HepG2 (cell line): Measurements from ENCODE around the gene MEI1. TPM values are rescaled to one million over a fixed set of nuclear protein-coding genes. Genes with fewer than 3 reads are reported as not detected.
A peak's percentile ranks its signal among the peaks of the same experiment; 100 is the strongest.

ENCODE experiments used
- ARID2 ChIP-seq: sonication (generic); formaldehyde crosslinking; IDR thresholded peaks from 2 replicates; pipeline ENCODE4 v1.8.1; 2022; ENCODE audit warnings: mild to moderate bottlenecking, missing genetic modification reagents, borderline replicate concordance
- CBX2 ChIP-seq, 2 experiments: fragments of 200-600 bp in 1 of 2; sonication (generic); formaldehyde crosslinking in 1 of 2; IDR thresholded peaks; 2 replicates each; pipeline versions ENCODE4 v1.7.0 to v1.8.1; 2018 to 2022; ENCODE audit warnings: low read depth in 2 of 2, low read length in 1 of 2, mild to moderate bottlenecking in 1 of 2, missing genetic modification reagents in 1 of 2
- CERS6 ChIP-seq: sonication (generic); formaldehyde crosslinking; IDR thresholded peaks from 2 replicates; pipeline ENCODE4 v1.5.0; 2020; ENCODE audit warnings: missing genetic modification reagents
- DMAP1 ChIP-seq: IDR thresholded peaks from 2 replicates; pipeline ENCODE4 v1.6.1; 2016
- MEIS2 ChIP-seq: sonication (generic); formaldehyde crosslinking; IDR thresholded peaks from 2 replicates; pipeline ENCODE4 v1.9.0; 2021; ENCODE audit warnings: mild to moderate bottlenecking, missing genetic modification reagents
- NBN ChIP-seq: fragments of 450-650 bp; conservative IDR thresholded peaks from 2 replicates; pipeline ENCODE4 v1.6.1; 2017
- NR2C2 ChIP-seq: sonication (generic); formaldehyde crosslinking; IDR thresholded peaks from 2 replicates; pipeline ENCODE4 v1.4.0; 2020; ENCODE audit warnings: missing genetic modification reagents, mild to moderate bottlenecking, moderate library complexity, borderline replicate concordance
- PHB2 ChIP-seq: fragments of 450-650 bp; IDR thresholded peaks from 2 replicates; pipeline ENCODE4 v1.6.1; 2018; ENCODE audit not compliant: partially characterized antibody
- POLR2A ChIP-seq, 2 experiments: IDR thresholded peaks; 2 replicates each; pipeline ENCODE4 v1.6.1; 2011; ENCODE audit warnings: low read depth in 2 of 2, low read length in 2 of 2, mild to moderate bottlenecking in 1 of 2, moderate library complexity in 1 of 2; ENCODE audit not compliant: insufficient read depth in 1 of 2
- SAFB2 ChIP-seq: sonication (generic); formaldehyde crosslinking; IDR thresholded peaks from 2 replicates; pipeline ENCODE4 v1.5.1; 2020; ENCODE audit warnings: missing genetic modification reagents, low read depth, mild to moderate bottlenecking, borderline replicate concordance
- SIN3B ChIP-seq: fragments of 150-350 bp; IDR thresholded peaks from 2 replicates; pipeline ENCODE4 v1.6.1; 2014; ENCODE audit warnings: low read length
- TGIF2 ChIP-seq: IDR thresholded peaks from 2 replicates; pipeline ENCODE4 v1.6.1; 2016; ENCODE audit warnings: control low read depth, missing compliant biosample characterization
- TOPORS ChIP-seq: sonication (generic); formaldehyde crosslinking; IDR thresholded peaks from 2 replicates; pipeline ENCODE4 v1.8.0; 2023; ENCODE audit warnings: mild to moderate bottlenecking, missing genetic modification reagents
- YY1 ChIP-seq: IDR thresholded peaks from 2 replicates; pipeline ENCODE4 v1.6.1; 2011; ENCODE audit warnings: low read length, low read depth, moderate library complexity, mild to moderate bottlenecking; ENCODE audit not compliant: insufficient read depth, insufficient replicate concordance
- ZNF44 ChIP-seq: sonication (generic); formaldehyde crosslinking; IDR thresholded peaks from 2 replicates; pipeline ENCODE4 v1.5.1; 2020; ENCODE audit warnings: mild to moderate bottlenecking, missing genetic modification reagents
- ZNF564 ChIP-seq: sonication (generic); formaldehyde crosslinking; IDR thresholded peaks from 2 replicates; pipeline ENCODE4 v1.8.1; 2023; ENCODE audit warnings: mild to moderate bottlenecking, missing genetic modification reagents
- ZNF766 ChIP-seq: sonication (generic); formaldehyde crosslinking; IDR thresholded peaks from 2 replicates; pipeline ENCODE4 v1.5.0; 2020; ENCODE audit warnings: missing genetic modification reagents, borderline replicate concordance
- ZSCAN9 ChIP-seq: IDR thresholded peaks from 2 replicates; pipeline ENCODE4 v1.6.1; 2016; ENCODE audit warnings: borderline replicate concordance
- polyA plus RNA-seq, 8 experiments: library from polyadenylated mRNA; depleted of rRNA in 3 of 8; stranded (reverse) in 7 of 8; unstranded in 1 of 8; fragments of >200 nt; fragmentation: Illumina TruSeq in 4 of 8; extraction: Trizol in 4 of 8; gene quantifications; 2 replicates each; pipeline versions ENCODE4 v1.2.1 to v1.2.3, GENCODE V29; 2011 to 2016; ENCODE audit warnings: low read depth in 4 of 8, missing spikeins in 1 of 8, mixed read lengths in 1 of 8; ENCODE audit not compliant: insufficient read depth in 1 of 8
- total RNA-seq, 5 experiments: library from RNA; depleted of rRNA; stranded (reverse); fragments of >200 nt; fragmentation: Illumina TruSeq; extraction: Trizol; gene quantifications; 2 replicates each; pipeline ENCODE4 v1.2.3, GENCODE V29; 2016; ENCODE audit warnings: low read depth in 1 of 5
- TF ChIP-seq, protein P1 (sequence below): sonication (generic); formaldehyde crosslinking; IDR thresholded peaks from 2 replicates; pipeline ENCODE4 v1.5.1; 2020; ENCODE audit warnings: mild to moderate bottlenecking, missing genetic modification reagents
- TF ChIP-seq, protein P2 (sequence below): sonication (generic); formaldehyde crosslinking; IDR thresholded peaks from 2 replicates; pipeline ENCODE4 v1.8.1; 2022; ENCODE audit warnings: low read depth, mild to moderate bottlenecking, missing genetic modification reagents
- TF ChIP-seq, protein P3 (sequence below): sonication (generic); formaldehyde crosslinking; IDR thresholded peaks from 2 replicates; pipeline ENCODE4 v1.4.0; 2020; ENCODE audit warnings: missing genetic modification reagents, mild to moderate bottlenecking, borderline replicate concordance

MEI1 gene
- total and polyA plus RNA-seq, 2 of the 13 experiments (the other 11 are each of a cell fraction or from before 2014, with no cell fraction given), result 0.75 to 1.9 TPM

- TF ChIP-seq, protein P1, sequence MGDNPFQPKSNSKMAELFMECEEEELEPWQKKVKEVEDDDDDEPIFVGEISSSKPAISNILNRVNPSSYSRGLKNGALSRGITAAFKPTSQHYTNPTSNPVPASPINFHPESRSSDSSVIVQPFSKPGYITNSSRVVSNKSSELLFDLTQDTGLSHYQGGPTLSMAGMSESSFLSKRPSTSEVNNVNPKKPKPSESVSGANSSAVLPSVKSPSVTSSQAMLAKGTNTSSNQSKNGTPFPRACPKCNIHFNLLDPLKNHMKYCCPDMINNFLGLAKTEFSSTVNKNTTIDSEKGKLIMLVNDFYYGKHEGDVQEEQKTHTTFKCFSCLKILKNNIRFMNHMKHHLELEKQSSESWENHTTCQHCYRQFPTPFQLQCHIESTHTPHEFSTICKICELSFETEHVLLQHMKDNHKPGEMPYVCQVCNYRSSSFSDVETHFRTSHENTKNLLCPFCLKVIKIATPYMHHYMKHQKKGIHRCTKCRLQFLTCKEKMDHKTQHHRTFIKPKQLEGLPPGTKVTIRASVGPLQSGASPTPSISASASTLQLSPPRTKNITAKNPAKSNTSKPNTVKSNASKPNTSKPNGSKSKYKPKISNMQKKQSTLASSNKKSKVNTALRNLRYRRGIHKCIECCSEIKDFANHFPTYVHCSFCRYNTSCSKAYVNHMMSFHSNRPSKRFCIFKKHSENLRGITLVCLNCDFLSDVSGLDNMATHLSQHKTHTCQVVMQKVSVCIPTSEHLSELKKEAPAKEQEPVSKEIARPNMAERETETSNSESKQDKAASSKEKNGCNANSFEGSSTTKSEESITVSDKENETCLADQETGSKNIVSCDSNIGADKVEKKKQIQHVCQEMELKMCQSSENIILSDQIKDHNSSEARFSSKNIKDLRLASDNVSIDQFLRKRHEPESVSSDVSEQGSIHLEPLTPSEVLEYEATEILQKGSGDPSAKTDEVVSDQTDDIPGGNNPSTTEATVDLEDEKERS (CRISPR knock-in tag), result no peak
- TF ChIP-seq, protein P2, sequence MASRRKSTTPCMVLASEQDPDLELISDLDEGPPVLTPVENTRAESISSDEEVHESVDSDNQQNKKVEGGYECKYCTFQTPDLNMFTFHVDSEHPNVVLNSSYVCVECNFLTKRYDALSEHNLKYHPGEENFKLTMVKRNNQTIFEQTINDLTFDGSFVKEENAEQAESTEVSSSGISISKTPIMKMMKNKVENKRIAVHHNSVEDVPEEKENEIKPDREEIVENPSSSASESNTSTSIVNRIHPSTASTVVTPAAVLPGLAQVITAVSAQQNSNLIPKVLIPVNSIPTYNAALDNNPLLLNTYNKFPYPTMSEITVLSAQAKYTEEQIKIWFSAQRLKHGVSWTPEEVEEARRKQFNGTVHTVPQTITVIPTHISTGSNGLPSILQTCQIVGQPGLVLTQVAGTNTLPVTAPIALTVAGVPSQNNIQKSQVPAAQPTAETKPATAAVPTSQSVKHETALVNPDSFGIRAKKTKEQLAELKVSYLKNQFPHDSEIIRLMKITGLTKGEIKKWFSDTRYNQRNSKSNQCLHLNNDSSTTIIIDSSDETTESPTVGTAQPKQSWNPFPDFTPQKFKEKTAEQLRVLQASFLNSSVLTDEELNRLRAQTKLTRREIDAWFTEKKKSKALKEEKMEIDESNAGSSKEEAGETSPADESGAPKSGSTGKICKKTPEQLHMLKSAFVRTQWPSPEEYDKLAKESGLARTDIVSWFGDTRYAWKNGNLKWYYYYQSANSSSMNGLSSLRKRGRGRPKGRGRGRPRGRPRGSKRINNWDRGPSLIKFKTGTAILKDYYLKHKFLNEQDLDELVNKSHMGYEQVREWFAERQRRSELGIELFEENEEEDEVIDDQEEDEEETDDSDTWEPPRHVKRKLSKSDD (CRISPR knock-in tag), result no peak
- no peak for TF ChIP-seq ARID2 (CRISPR knock-in tag)
- TF ChIP-seq TOPORS (CRISPR knock-in tag), result no peak
- TF ChIP-seq SIN3B, result no peak
- no peak for TF ChIP-seq CERS6
- 0 out of 2 replicates have a peak, but pooled peaks have one; percentile 35 for TF ChIP-seq ZNF766 (CRISPR knock-in tag)
- TF ChIP-seq ZSCAN9 (CRISPR knock-in tag), result no peak
- TF ChIP-seq NBN, result no peak
- no peak for TF ChIP-seq YY1
- 0 out of 4 replicates have a peak, but pooled peaks of 1 of the 2 experiments have one; percentile 21 for TF ChIP-seq POLR2A (IDR thresholded peaks at IDR 0.05; ENCODE audit: insufficient read depth in 1 of 2, low read depth in 2 of 2, low read length in 2 of 2)
- no peak for TF ChIP-seq MEIS2 (CRISPR knock-in tag)
- TF ChIP-seq CBX2 (IDR thresholded peaks at IDR 0.05; ENCODE audit: low read depth, low read length), result no peak
- TF ChIP-seq CBX2 (CRISPR knock-in tag; IDR thresholded peaks at IDR 0.05; ENCODE audit: low read depth), result no peak
- TF ChIP-seq SAFB2 (CRISPR knock-in tag), result no peak
- no peak for TF ChIP-seq ZNF564
- TF ChIP-seq, protein P3, sequence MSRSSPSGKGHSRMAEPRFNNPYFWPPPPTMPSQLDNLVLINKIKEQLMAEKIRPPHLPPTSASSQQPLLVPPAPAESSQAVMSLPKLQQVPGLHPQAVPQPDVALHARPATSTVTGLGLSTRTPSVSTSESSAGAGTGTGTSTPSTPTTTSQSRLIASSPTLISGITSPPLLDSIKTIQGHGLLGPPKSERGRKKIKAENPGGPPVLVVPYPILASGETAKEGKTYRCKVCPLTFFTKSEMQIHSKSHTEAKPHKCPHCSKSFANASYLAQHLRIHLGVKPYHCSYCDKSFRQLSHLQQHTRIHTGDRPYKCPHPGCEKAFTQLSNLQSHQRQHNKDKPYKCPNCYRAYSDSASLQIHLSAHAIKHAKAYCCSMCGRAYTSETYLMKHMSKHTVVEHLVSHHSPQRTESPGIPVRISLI (CRISPR knock-in tag), result no peak
- TF ChIP-seq NR2C2, result no peak
- no peak for TF ChIP-seq TGIF2 (CRISPR knock-in tag)
- TF ChIP-seq ZNF44 (CRISPR knock-in tag), result no peak
- no peak for TF ChIP-seq PHB2
- TF ChIP-seq DMAP1, result no peak
Measured at GRCh38 chr22:41697126-41697775, 2.1 kb upstream of the MEI1 start (continued).
